Measurements from ENCODE around the gene LAPTM5.

Gene LAPTM5

DNA sequence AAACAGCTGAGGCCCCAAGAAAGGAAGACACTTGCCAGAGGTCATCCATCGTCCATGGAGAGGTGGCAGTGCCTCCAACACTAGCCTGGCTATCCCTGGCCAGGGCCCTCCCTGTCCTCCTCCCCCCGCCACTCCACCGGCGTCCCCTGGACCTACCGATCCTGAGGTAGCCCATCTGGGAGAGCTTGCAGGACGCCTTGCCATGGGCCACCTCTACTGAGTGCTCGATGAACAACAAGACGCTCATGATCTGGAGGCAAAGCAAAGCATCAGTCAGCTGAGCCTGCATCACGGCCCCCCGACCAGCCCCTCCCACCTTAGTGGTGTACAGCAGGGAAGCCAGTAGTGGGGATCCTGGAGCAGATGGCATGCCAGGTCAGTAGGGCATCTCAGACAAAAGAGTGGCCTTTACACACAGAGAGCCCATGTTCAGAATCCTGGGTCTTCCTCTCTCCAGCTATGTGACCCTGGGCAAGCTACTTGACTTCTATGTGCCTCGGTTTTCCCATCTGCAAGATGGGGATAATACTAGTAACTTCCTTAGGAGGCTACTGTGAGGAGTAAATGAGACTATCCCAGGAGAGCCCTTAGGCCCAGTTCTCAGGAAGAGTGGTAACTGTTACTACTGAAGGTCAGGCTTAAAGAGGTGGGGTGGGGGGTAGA lies 15.1 kb downstream of the LAPTM5 start:
- DNase-seq (ENCODE audit: low spot score): no peak

DNA sequence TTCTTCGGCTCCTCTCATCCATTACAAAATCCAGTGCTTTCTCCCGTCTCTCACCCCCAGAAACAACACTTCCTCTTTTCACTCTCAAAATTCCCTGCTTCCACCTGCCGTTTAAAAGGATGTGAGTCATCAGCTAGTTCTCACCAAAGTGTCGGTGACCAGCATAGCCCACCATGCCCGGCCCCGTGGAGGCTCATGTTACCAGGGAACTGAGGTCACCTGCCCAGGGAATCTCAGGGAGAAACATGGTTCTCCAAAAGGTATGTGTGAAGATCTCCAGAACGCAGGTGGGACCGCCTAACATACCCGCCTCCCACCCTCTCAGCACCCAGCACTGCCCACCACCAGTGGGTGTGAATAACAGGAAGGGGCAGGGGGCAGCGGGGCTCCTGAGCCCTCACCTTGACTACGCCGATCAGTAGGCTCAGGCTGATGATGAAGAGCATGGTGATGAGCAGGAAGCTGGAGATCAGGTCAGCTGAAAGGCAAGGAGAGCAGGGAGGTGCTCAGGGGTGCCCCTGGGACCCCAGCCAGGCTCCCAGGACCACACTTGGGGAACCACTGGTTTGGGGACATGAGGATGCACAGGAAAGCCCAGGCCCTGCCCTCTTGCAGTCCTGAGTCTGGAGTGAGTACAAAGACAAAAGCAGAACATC lies 16.2 kb downstream of the LAPTM5 start:
- no peak for DNase-seq (ENCODE audit: low spot score)

DNA sequence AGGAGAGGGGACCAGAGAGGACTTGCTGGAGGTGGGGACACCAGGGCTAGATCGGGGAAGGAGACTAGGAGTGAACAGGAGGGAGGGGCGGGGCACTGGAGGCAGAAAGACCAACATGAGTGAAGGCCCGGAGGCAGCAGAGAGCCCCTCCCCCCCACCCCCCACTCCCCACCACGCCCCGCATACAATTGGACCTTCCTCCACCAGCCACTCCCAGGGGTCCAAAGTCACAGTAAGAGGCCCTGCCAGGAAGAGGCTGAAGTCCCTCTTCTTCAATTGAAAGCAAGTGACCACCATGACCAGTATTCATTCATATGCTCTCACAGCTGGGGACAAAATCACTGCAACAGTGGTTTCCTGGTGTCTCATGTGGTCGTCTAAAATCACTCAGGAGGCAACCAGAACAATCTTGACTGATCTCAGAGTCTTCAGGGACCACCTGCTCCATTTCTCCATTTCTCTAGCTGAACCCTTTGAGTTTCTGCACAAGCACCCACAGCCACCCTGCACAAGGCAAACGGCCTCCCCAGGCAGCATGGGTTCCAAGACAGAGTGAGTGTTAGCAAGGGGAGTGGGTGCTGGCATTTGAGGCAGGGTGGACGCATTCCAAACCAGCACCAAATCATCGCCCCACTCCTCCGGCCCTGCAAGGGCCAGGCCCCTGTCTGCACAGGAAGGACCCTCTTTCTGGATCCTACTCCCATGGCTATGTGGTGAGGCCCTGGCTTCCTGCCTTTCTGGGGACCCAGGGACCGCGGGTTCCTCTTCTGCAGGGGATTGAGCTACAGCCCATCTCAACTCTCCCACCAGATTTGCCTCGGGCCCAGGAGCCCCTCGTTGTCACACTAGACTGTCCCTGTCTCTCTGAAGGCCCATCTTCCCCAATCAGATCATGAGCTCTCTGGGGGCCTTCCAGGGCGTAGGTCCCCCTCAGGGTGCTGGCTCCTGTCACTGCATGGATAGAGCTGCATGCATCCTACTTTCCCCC lies 17.0 kb downstream of the LAPTM5 start:
- no peak for DNase-seq (ENCODE audit: low spot score)

DNA sequence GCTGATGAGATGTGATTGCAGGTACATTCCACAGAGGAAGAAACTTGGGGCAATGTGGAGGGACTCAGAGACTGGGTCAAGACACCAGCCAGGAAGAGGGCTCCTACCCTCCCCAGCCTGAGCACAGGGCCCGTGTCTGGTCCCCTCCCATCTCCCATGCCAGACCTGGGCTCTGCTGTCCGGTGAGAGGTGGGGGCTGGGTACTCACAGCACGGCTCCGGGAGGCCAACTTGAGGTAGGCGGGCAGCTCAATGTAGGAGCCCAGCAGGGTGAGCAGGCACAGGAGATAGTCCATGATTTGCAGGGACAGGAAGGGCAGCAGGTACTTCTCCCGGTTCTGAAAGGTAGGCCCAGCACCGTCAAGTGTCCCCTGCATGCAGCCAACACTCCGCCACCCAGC lies 18.0 kb downstream of the LAPTM5 start:
- no peak for DNase-seq (ENCODE audit: low spot score)

DNA sequence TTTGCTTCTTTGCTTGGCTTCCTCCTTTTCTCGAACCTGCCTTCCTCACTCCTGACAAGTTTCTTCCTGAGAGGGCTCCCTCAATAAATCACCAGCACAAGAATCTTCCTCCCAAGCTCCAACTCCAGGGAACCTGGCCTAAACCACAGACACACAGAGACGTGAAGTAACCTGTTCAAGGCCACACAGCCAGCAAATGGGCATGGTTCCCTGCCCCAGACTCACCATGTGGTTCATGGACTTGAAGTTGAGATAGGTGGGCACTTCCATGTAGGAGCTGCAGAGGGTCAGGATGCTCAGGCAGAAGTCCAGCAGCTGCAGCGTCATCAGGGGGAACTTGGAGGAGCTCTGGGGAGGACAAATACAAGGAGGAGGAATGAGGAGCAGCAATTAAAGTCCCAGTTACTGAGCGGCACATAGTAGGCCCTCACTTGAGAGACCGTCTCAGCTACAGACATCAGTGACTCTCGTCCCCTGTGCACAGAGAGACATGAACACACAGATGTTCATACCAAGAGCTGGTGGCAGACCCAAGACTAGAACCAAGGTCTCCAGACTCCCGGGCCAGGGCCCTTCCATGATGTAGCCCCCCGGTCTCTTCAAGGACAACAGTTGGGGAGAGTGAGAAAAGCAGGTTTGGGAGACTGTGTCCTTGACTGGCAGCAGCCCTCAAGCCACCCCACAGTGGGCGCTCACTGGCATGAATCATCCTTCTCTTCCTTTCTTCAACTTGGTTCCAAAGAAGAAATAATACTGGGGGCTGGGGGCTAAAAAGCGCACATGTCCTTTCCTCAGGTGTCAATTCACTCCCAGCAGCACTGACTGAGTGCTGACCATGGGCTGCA lies 18.6 kb downstream of the LAPTM5 start:
- no peak for DNase-seq (ENCODE audit: low spot score)

DNA sequence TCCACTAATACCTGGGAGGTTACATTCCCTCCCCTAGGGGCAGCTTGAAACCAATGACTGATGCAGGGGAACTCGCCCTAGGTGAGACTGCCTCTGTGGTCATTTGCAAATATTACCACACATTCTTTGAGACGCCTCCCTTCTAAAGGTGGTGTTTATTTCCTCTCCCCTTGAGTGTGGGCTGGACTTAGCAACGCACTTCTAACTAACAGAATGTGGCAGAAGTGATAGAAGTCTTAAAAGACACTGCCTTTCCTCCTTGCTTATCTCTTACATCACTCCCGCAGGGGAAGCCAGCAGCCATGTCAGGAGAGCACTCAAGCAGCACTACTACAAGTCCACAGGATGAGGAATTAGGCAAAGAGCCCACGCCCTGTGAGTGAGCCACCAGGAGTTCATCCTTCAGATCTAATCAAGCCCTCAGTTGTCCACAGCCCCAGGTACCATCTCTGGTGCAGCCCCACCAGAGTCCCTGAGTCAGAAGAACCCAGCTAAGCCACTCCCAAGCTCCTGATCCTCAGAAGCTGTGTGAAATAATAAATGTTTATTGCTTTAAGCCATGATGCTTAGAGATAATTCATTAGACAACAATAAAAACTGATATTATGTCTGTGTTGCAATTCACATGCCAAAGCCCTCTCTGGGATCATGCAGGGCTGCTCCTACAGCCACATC lies 19.4 kb downstream of the LAPTM5 start:
- no peak for DNase-seq (ENCODE audit: low spot score)

DNA sequence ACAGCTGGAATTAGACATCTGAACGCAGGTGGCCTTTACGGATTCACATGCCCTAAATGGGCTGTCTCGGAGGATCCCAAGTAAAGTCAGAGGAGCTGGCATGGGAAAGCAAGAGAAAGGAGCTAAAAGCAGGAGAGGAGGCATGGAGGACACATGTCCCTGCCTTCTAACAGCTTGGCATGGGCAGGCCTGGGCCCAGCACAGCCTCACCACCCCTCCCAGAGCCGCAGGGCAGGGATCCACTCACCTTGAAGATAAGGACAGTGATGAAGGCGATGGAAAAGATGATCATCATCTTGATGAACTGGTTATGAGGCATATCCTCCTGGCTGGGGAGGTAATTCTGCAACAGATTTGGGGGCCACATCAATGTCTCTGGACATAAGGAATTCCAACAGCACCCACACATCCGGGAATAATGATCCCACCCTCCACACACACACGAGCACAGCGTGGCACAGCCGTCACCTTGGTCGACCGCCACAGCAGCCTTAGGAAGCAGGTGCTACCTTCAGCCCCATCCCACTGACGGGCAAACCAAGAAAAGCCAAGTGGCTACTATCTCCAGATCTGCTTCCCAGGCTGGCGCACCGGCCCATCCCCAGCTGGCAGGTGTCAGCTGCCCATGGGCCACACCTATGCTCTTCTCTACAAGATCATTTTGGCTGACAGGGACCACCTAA lies 20.1 kb downstream of the LAPTM5 start:
- DNase-seq (ENCODE audit: low spot score): no peak

DNA sequence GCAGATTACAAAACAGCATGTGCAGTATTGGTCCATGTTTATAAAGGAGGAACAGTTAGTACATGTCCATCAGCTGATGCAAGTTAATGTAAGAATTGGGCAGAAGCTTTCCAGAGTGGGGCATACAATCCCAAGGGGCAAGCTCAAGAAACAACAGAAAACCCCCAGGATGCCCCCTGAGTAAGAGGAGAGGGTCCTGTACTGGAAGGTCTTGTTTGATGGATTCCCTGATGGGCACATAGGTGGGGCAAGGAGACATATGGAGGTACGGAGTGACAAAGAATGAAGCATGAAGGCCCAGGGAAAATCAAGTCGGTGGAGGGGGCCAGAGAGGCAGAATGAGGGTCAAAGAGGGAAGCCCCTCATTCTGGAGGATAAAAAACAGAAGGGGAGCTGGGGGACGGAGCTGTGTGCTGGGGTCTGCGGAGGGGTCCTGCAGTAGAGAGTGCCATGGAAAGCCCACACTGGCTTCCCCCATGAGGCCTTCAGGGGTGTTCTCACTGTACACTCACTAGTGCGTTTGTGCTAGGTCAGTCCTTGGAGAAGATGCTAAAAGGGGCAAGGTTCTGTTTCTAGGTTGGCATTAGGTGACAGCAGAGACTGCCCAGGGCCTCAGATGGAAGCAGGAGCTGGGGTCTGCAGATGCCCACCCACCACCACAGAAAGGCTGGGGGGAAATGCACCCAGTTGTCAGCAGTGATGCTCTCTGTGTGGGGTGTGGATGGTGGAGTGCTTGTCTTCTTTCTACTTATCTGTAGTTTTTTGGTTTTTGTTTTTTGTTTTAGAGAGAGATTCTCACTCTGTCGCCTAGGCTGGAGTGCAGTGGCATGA lies 21.7 kb downstream of the LAPTM5 start:
- DNase-seq (ENCODE audit: low spot score): no peak

DNA sequence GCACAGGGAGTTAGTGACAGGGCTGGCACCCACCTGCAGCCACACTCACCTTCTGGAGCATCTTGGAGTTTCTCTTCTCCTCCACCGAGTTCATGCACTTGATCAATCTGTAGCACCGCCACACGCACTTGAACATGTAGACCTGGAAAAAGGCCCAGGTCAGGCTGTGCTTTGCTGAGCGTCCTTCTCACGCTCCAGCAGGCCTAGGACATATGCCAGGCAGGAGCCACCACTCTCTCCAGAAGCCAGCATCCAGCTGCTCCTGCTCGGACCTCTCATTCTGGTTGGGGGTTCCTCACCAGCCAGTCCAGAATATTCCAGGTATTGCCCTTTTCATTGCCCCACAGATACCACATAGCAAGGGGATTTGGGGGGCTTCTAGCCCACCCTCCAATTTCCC lies 22.4 kb downstream of the LAPTM5 start:
- no peak for DNase-seq (ENCODE audit: low spot score)

DNA sequence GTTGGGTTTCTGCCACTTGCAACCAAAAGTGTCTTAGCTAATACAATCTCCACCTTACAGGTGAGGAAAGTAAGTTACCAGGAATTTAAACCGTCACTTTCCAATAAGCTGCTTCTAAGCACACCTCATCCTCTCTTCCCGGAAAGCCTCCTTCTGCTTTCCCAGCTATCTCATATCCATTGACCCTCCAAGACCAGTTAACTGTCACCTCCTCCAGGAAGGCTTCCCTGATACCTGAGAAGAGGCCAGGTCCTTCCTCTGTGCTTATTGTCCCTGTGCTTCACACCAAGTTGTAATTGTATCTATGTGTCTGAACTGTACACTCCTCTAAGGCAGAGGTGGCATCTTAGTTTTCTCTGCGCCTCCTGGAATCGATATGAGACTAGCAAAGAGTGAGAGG lies 23.0 kb downstream of the LAPTM5 start:
- DNase-seq (ENCODE audit: low spot score): no peak

DNA sequence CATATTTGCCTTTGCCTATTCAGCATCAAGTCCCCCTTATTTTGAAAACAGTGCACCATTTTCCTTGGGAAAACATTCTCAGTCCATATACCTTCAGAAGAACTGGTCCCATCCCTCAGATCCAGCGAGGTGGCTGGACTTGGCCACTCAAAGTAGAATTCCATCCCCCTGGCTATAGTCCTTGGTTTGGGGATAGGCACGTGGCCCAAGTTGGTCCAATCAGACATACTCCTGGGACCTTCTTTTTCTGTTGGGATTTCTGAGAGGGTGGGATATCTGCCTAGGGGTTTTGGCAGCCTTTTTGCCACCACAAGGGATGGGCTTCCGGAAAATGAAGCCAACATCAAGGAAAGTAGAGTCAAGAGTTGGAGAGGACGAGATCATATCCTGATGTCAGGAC lies 23.5 kb downstream of the LAPTM5 start:
- DNase-seq (ENCODE audit: low spot score): no peak

DNA sequence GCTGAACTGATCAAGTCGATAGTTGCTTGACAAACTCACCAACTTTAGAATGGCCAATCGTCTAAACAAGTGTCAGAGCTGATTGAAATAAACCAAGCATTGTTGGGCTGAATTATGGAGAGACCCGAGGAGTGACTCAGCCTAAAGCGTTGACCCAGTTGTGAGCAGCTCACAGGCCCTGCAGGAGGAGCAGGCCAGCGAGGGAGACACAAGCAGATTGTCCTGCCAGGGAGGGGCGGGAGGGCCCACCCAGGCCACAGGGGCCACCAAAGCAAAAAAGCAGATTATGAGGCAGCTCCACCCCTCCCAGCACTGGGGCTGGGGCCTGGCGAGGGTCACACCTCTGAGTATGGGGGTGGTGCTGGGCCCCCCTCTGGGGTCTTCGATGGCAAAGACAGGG lies 24.1 kb downstream of the LAPTM5 start:
- no peak for DNase-seq (ENCODE audit: low spot score)

DNA sequence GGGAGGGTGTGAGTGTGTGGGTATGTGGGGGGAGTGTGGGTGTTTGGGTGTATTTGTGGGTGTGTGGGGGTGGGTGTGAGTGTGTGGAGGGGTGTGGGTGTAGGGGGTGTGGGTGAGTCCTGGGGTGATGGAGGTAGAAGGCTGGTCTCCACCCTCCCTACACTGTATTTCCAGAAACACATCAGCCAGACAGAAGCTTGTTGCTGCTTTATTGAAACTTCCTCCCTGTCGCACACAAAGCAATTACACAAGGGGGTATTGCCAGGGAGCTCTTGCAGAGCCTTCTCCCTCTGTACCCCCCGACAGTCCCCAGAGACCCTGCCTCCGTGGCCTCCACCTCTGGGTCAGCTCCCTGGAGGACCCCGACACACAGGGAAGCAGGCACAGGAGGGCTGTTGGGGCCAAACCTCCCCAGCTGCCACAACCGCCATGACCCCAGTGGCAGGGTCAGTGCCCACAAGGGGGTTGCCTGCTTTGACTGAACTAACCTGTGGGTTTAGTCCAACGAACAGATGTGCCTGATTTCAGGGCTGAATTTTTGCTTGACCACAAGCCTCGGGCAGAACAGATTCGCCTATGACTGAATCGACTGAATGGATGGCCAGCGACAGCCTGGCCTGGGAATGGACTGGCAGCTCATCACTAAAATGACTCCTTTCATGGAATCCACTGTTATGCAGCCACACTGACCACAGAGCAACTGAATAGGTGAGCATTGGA lies 25.1 kb downstream of the LAPTM5 start:
- DNase-seq (ENCODE audit: low spot score): no peak

DNA sequence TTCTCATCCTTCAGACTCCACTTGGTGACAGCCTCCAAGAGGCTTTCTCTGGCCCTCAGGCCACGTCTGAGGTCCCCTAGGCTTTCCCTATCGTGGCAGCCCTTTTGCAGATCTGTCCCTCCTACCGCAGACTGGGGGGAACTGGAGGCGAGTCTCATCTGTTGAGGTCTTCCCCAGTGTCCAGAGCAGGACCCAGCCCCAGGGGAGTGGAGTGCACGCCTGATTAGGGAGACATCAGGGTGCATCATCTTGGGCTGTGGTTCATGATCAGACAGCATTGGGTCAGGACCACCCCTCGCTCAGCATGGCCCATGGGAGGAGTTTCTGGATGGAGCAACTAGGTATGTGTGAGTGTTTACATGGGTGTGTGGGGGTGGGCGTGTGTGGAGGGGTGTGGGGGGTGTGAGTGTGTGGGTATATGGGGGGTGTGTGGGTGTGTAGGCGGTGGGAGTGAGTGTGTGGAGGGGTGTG lies 25.7 kb downstream of the LAPTM5 start:
- no peak for DNase-seq (ENCODE audit: low spot score)

DNA sequence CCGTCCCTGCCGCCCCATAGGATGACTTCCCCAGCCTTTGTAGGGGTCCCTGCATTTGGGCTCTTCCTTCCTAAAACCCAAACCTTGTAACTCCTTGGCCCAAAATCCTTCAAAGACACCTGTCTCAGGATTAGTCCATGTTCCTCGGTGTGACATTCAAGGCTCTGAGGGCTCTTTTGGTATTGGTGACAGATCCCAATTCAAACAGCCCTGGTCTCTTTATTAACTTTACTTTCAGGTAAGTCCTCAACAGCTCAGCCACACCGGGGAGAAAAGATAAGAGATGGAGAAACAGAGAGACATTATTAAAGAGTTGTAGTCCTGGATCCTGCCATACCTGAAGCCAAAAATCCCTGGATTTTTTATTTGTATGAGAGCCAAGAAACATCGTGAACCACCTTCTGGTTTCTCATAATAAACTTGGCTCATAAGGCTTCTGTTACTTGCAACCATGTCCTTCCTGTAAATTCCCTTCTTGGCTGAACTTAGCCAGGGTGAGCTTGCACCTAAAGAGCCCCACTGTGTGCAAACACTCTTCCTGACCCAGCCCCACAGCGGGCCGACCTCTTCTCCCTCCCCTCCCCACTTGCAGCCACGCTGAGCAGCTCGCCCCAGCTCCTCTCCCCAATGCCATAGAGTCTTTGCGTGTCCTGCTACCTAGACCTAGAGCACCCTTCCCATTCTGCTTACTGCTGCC lies 26.3 kb downstream of the LAPTM5 start:
- DNase-seq (ENCODE audit: low spot score): no peak

DNA sequence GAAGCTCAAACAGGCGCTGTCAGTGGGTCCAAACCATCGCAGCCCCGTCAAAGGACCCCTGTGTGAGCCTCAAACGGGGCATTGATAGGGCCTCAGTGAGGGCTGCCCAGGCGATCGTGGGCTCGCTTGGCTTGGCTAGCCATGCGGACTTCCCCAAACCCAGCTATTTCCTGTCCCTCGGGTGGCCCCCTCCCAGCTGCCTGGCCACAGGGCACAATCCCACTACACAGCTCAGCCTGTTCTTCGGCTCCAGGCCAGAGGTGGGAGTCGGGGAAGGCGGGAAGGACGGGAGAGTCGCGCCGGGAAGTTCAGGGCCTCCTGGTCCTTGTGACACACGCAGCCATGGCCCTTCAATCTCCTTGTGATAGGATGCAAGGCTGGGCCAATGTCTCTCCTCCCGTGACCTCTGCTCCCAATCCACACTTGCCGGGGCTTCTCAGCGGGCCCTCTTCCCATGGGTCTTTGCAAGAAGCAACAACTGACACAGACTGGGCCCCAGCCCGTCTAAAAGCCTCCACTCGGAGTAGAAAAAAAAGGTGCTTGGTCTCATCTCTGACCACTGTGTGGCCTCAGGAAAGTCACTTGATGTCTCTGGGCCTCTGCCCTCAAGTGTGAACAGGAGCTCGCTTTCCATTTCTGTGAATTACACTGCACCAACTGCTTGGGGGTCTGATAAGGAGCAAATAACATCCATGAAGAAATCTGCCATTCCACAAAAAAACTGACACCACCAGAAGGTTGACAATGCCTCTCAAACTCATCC lies 27.0 kb downstream of the LAPTM5 start:
- DNase-seq (ENCODE audit: low spot score): no peak

DNA sequence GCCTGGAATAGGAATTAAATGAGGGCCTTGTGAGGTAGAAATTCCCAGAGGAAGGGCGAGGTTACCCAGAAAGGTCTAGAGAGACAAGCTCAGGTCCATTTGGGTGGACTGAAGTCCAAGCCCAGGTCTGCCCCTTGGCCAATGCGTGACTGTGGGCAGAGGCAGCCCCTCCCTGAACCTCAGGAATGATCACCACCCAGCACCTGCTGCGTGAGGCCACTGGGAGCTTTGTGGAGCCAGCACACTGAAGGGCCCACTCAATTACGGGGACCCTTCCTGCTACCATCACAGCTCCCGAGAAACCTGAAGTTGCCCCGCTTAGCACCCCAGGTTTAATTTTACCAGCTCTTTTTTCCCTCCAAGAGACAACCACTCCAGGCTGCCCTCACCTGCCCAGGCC lies 27.7 kb downstream of the LAPTM5 start:
- DNase-seq (ENCODE audit: low spot score): no peak

Data from kidney capillary endothelial cell (primary cell).